Stimulated activated CD4-positive, alpha-beta T cell treated with anti-CD3 and anti-CD28 coated beads, Interleukin-1b, Interleukin-23, amount 100 ng/mL, for 4 hours (primary cell): ENCODE data around the gene FTSJ1.
"Not testable (repeated sequence)": the region's sequence is repeated elsewhere in the genome, so short reads cannot be mapped to it uniquely, and the experiment has no call there.

Experiments used
- DNase-seq, 2 donors: peaks; one replicate each; pipeline ENCODE4 v3.0.0-alpha.2; 2020; ENCODE audit warnings: low read depth in 2 of 2

FTSJ1 gene

GRCh38 chrX:48521353-48522243 lies 45.6 kb downstream of the FTSJ1 start, which contains the start of gene EBP:
Gene EBP (plus strand): TSS chrX:48521808. CDS start chrX:48523772, 1,964 bp downstream.
- DNase-seq, result peak; percentile 83 to 90

- no peak for DNase-seq
Measured at GRCh38 chrX:48522291-48522690, 46.3 kb downstream of the FTSJ1 start.

DNA sequence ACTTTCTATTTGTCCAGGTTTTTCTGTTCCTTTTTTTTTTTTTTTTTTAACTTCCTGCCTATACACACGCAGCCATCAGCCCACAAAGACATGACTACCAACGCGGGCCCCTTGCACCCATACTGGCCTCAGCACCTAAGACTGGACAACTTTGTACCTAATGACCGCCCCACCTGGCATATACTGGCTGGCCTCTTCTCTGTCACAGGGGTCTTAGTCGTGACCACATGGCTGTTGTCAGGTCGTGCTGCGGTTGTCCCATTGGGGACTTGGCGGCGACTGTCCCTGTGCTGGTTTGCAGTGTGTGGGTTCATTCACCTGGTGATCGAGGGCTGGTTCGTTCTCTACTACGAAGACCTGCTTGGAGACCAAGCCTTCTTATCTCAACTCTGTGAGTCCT lies 47.7 kb downstream of the FTSJ1 start:
- DNase-seq, result no peak

- not testable (repeated sequence) for DNase-seq
Measured at GRCh38 chrX:48525853-48526252, 49.9 kb downstream of the FTSJ1 start.

DNA sequence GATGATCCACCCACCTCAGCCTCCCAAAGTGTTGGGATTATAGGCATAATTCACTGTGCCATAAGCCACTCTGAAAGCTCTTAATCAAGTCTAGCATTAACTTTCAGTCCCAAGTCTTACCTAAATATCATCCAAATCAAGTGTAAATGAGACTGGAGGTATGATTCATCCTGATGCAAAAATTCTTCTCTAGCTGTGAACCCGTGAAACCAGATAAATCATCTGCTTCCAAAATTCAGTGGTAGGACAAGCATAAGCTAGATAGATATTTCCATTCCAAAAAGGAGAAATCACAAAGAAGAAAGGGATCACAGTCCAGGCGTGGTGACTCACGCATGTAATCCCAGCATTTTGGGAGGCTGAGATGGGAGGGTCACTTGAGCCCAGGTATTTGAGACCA lies 54.7 kb downstream of the FTSJ1 start:
- no peak for DNase-seq

DNA sequence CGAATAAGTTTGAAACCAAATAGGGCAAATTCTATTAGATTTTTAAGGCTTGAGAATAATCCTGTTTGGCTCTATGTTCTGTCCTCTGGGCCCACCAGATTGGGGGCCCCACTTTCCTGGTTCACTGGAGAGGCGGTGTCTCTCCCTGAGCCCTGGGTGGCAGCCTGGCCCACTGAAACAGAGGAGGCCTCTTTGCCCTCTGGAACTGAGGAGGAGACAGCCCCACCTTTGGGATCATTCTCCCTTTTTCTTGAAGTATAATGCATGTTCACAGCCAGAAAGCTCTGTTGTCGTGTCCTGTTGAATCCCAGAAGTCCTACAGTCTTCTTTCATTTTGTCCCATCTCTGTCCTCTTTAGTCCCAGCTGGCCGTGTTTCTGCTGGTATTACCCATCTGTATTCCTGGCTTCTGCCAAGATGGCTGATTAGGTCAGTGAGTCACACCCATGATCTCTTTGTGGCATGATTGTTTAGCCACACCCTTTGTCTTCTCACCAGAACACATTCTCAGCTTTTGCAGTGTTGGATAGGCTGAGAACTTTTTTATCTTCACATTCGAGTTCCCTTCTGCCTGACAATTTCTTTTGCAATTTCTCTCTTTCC lies 55.5 kb downstream of the FTSJ1 start:
- DNase-seq, result no peak

GRCh38 chrX:48532161-48532560 lies 56.2 kb downstream of the FTSJ1 start:
- no peak for DNase-seq

GRCh38 chrX:48533165-48533564 lies 57.2 kb downstream of the FTSJ1 start:
- no peak for DNase-seq
